Psoas muscle (tissue), 8 donors: ENCODE results near the gene RAB5IF. TPM values are rescaled to one million over a fixed set of nuclear protein-coding genes. Genes with fewer than 3 reads are reported as not detected.
"Not testable (repeated sequence)": the region's sequence is repeated elsewhere in the genome, so short reads cannot be mapped to it uniquely, and the experiment has no call there.

ENCODE experiments used
- ATAC-seq, 4 donors: fragments of 200-7000 bp; cut with Tn5 transposase; one replicate each; pipeline ENCODE4 v1.9.1; 2020; ENCODE audit warnings: moderate library complexity in 3 of 4, mild to moderate bottlenecking in 2 of 4
- DNase-seq, 2 donors: peaks; one replicate each; pipeline ENCODE4 v3.0.0-alpha.2; 2020
- H3K27ac ChIP-seq: fragments of 200-600 bp; one replicate; pipeline ENCODE4 v1.8.0; 2022
- H3K27me3 ChIP-seq, 3 donors: fragments of 200-600 bp in 1 of 3; one replicate each; pipeline versions ENCODE4 v1.6.1 to v1.8.0; 2013 to 2022; ENCODE audit warnings: low read length in 2 of 3, mild to moderate bottlenecking in 2 of 3, moderate library complexity in 1 of 3; ENCODE audit not compliant: insufficient read depth in 3 of 3
- H3K36me3 ChIP-seq, 2 donors: fragments of 200-600 bp in 1 of 2; one replicate each; pipeline versions ENCODE4 v1.6.1 to v1.8.0; 2013 to 2022; ENCODE audit warnings: low read depth in 1 of 2, mild to moderate bottlenecking in 1 of 2, moderate library complexity in 1 of 2; ENCODE audit not compliant: insufficient read depth in 1 of 2
- H3K4me1 ChIP-seq: fragments of 200-600 bp; one replicate; pipeline ENCODE4 v1.8.0; 2022
- H3K4me3 ChIP-seq: fragments of 200-600 bp; one replicate; pipeline ENCODE4 v1.8.0; 2022; ENCODE audit warnings: mild to moderate bottlenecking
- H3K9me3 ChIP-seq: fragments of 200-600 bp; one replicate; pipeline ENCODE4 v1.8.0; 2022
- CTCF ChIP-seq: fragments of 200-600 bp; IDR thresholded peaks from one replicate; pipeline ENCODE4 v1.8.0; 2022; ENCODE audit warnings: antibody characterized with exemption
- WGBS, 3 donors: extraction: QIAGEN DNeasy Blood & Tissue Kit; methylation state at CpG; one replicate each; pipeline versions ENCODE4 v1.1.6 to v1.1.7; 2013; 5-methylcytosine and 5-hydroxymethylcytosine counted together
- intact Hi-C, 2 donors: fragments of 100-400 bp; cut with DNase I; formaldehyde crosslinking; loops; one replicate each; pipeline versions ENCODE4 v1.11.0 to v1.14.2; 2022
- polyA plus RNA-seq, 3 donors: library from polyadenylated mRNA; stranded (reverse); fragments of 200-250 nt; gene quantifications; one replicate each; pipeline ENCODE4 v1.2.3, GENCODE V29; 2013
- total RNA-seq, 4 donors: library from RNA; stranded (reverse); fragmentation: NEBNext Ultra II Directional in 2 of 4; extraction: Animal tissue kit (Norgen Biotek cat#: 25700) in 2 of 4; gene quantifications; one replicate each; pipeline versions ENCODE4 v1.2.1 to v1.2.4, GENCODE V29; 2021 to 2023
- donor health status: healthy with polysubstance abuse.
- donor health status: DM: no; HTN: no; CAD: no; lungs with moderate emphysema.
- donor health status: Bipolar disorder and iron deficiency.
- donor health status: healthy.
- donor health status: DM: yes; HTN: yes; CAD: no.
- donor health status: DM: no; HTN: no; CAD: no.
- donor health status: DM: no; HTN: no; CAD: no.
- donor health status: DM: yes; HTN: yes; CAD: no.

Gene RAB5IF
- total and polyA plus RNA-seq, 7 donors, result 77.3 to 585 (median 287) TPM

GRCh38 chr20:36633285-36633772 lies 27.8 kb downstream of the RAB5IF start:
- TF ChIP-seq CTCF, result no peak
- H3K4me3 ChIP-seq, result no peak overlapping the region
- no peaks in the 10 kb centered on the region for H3K4me1 ChIP-seq
- WGBS, 3 donors, result 65 to 80% (median 78%) methylated on average over 9 of the region's 9 CpGs
- H3K9me3 ChIP-seq, result no peaks in the 10 kb centered on the region
- H3K36me3 ChIP-seq, result no peaks in the 10 kb centered on the region
- H3K27ac ChIP-seq, result no peak overlapping the region
- intact Hi-C loops, result no loop called here
- no peaks in the 10 kb centered on the region for H3K27me3 ChIP-seq
- DNase-seq (no peak), ATAC-seq (no peak)

GRCh38 chr20:36634342-36634741 lies 28.8 kb downstream of the RAB5IF start:
- no peaks in the 10 kb centered on the region for H3K27me3 ChIP-seq
- ATAC-seq, result no peak
- no peaks in the 10 kb centered on the region for H3K4me1 ChIP-seq
- no peak overlapping the region for H3K4me3 ChIP-seq
- TF ChIP-seq CTCF, result no peak
- H3K36me3 ChIP-seq, result no peaks in the 10 kb centered on the region
- WGBS, 3 donors, result 90 to 95% (median 93%) methylated on average over 11 of the region's 11 CpGs
- intact Hi-C loops, result no loop called here
- DNase-seq, result no peak
- H3K27ac ChIP-seq, result no peak overlapping the region
- no peaks in the 10 kb centered on the region for H3K9me3 ChIP-seq

GRCh38 chr20:36638876-36639400 lies 33.4 kb downstream of the RAB5IF start:
- WGBS, 3 donors, result 89 to 96% (median 93%) methylated on average over 12 of the region's 12 CpGs
- H3K27ac ChIP-seq, H3K36me3 ChIP-seq, H3K4me1 ChIP-seq, H3K9me3 ChIP-seq, intact Hi-C loops, DNase-seq, H3K27me3 ChIP-seq, H3K4me3 ChIP-seq, ATAC-seq: not testable (repeated sequence)

- 77 to 84% (median 81%) methylated on average over 3 of the region's 3 CpGs for whole genome bisulfite sequencing, 3 donors
- ATAC-seq (no peak), DNase-seq (no peak)
- Histone ChIP-seq H3K4me3 (no peak overlapping the region), H3K9me3 (no peaks in the 10 kb centered on the region), H3K4me1 (no peaks in the 10 kb centered on the region), H3K27me3 (no peaks in the 10 kb centered on the region), H3K27ac (no peak overlapping the region), H3K36me3 (no peaks in the 10 kb centered on the region)
- TF ChIP-seq CTCF, result no peak
- intact Hi-C loops, result no loop called here
Observed at GRCh38 chr20:36641506-36641843, 35.9 kb downstream of the RAB5IF start.

GRCh38 chr20:36642136-36642535 lies 36.6 kb downstream of the RAB5IF start:
- Histone ChIP-seq H3K4me3 (no peak overlapping the region), H3K36me3 (no peaks in the 10 kb centered on the region), H3K9me3 (no peaks in the 10 kb centered on the region), H3K4me1 (no peaks in the 10 kb centered on the region), H3K27ac (no peak overlapping the region), H3K27me3 (no peaks in the 10 kb centered on the region)
- intact Hi-C loops, result no loop called here
- TF ChIP-seq CTCF, result no peak
- 76 to 89% (median 80%) methylated on average over 5 to 6 of the region's 6 CpGs for WGBS, 3 donors
- no peak for ATAC-seq
- DNase-seq, result no peak
